ENCODE data around the gene MMP21.

Gene MMP21

DNA sequence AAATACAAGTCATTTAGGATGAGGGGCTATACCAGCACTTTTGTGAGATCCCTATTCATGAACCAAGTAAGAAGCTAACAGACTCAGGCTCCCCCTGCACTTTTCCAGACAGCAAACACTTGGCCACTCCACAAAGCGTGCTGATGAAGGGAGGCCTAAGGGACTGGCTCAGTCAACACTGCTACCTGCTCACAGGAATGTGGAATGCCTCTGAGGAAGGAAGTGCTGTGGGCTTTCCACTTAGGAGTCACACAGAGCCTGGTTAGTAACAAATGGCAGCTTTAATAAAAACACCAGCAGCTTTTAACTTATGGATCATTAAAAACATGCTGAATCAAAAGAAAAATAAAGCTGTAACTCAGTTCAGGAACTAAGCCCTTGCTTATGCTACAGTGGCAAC is 32.4 kb upstream of the MMP21 start:
- no peak overlapping the region for H3K27ac ChIP-seq
- H3K36me3 ChIP-seq = peaks cover 22% of the 10 kb centered on the region
- no peaks in the 10 kb centered on the region for H3K9me3 ChIP-seq
- H3K27me3 ChIP-seq = no peaks in the 10 kb centered on the region
- H3K4me1 ChIP-seq (ENCODE audit: control insufficient read depth in 1 of 2, insufficient read depth in 1 of 2, low read depth in 1 of 2, low read length in 1 of 2) = no peaks in the 10 kb centered on the region
- H3K4me3 ChIP-seq (ENCODE audit: low read depth in 1 of 2, low read length in 1 of 2) = no peak overlapping the region
- TF ChIP-seq, protein P1, sequence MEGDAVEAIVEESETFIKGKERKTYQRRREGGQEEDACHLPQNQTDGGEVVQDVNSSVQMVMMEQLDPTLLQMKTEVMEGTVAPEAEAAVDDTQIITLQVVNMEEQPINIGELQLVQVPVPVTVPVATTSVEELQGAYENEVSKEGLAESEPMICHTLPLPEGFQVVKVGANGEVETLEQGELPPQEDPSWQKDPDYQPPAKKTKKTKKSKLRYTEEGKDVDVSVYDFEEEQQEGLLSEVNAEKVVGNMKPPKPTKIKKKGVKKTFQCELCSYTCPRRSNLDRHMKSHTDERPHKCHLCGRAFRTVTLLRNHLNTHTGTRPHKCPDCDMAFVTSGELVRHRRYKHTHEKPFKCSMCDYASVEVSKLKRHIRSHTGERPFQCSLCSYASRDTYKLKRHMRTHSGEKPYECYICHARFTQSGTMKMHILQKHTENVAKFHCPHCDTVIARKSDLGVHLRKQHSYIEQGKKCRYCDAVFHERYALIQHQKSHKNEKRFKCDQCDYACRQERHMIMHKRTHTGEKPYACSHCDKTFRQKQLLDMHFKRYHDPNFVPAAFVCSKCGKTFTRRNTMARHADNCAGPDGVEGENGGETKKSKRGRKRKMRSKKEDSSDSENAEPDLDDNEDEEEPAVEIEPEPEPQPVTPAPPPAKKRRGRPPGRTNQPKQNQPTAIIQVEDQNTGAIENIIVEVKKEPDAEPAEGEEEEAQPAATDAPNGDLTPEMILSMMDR (IDR thresholded peaks at IDR 0.05) = no peak

DNA sequence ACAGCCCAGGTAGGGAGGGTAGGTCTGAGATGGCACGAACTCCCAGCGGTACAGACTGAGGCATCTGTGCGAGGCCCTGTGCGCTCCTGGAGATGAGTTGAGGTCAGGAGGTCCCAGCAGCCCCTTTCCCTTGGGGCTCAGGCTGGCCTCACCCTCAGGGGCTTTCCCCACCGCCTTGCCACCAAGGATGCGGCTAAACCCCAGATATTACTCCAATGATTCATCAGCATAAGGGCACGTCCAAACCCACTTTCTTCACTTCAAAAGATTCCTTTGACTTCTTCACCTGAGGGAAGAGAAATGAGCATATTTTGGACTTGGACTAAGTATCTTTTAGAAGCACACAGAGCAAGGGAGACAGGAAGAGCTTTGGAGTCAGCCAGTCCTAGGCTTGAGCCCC is 27.1 kb upstream of the MMP21 start:
- Histone ChIP-seq H3K4me3 (ENCODE audit: low read depth in 1 of 2, low read length in 1 of 2) (no peak overlapping the region), H3K27me3 (no peaks in the 10 kb centered on the region), H3K27ac (no peak overlapping the region), H3K9me3 (no peaks in the 10 kb centered on the region), H3K4me1 (ENCODE audit: control insufficient read depth in 1 of 2, insufficient read depth in 1 of 2, low read depth in 1 of 2, low read length in 1 of 2) (no peaks in the 10 kb centered on the region), H3K36me3 (peaks cover 18% of the 10 kb centered on the region)
- TF ChIP-seq, protein P1 (IDR thresholded peaks at IDR 0.05) = no peak

DNA sequence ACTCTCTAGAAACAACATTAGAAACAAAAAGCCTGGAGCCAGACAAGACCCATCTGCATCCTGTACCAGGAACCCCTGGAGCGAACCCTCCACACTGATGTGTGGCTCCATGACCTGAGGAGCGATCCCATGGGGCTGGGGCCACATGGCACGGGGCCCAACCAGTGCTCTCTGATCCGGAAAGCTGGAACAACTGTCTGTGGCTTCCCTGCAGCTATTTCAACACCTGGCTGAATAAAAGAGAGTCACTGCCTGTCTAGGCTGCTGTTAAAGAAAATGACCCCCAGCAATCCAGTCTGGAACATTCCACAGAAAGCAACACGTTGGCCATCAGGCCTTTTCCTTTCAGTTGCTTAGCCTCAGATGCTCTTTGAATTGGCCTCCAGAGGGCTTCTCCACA is 26.5 kb upstream of the MMP21 start:
- TF ChIP-seq, protein P1 (IDR thresholded peaks at IDR 0.05) = no peak
- no peaks in the 10 kb centered on the region for H3K27me3 ChIP-seq
- no peaks in the 10 kb centered on the region for H3K4me1 ChIP-seq (ENCODE audit: control insufficient read depth in 1 of 2, insufficient read depth in 1 of 2, low read depth in 1 of 2, low read length in 1 of 2)
- H3K9me3 ChIP-seq = no peaks in the 10 kb centered on the region
- peaks cover 18% of the 10 kb centered on the region for H3K36me3 ChIP-seq
- no peak overlapping the region for H3K4me3 ChIP-seq (ENCODE audit: low read depth in 1 of 2, low read length in 1 of 2)
- no peak overlapping the region for H3K27ac ChIP-seq

DNA sequence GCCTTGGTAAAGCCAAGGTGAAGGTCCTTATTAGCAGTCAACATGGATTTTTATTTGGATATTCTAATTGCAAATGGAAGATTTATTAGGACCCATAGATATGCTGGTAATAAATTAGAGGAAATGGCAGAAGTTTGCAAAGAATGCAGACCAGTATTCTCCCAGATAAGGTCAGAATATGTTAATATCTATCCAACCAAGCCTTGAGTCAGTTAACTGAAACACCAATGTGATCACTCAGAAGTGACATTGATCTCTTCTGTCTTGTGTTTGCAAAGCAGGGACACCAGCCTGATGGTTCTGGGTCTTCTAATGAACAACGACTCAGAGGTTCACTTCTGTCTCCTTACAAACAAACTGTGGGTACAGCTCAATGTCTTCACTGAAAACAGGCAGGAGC is 26.0 kb upstream of the MMP21 start:
- Histone ChIP-seq H3K36me3 (peaks cover 15% of the 10 kb centered on the region), H3K9me3 (no peaks in the 10 kb centered on the region)

DNA sequence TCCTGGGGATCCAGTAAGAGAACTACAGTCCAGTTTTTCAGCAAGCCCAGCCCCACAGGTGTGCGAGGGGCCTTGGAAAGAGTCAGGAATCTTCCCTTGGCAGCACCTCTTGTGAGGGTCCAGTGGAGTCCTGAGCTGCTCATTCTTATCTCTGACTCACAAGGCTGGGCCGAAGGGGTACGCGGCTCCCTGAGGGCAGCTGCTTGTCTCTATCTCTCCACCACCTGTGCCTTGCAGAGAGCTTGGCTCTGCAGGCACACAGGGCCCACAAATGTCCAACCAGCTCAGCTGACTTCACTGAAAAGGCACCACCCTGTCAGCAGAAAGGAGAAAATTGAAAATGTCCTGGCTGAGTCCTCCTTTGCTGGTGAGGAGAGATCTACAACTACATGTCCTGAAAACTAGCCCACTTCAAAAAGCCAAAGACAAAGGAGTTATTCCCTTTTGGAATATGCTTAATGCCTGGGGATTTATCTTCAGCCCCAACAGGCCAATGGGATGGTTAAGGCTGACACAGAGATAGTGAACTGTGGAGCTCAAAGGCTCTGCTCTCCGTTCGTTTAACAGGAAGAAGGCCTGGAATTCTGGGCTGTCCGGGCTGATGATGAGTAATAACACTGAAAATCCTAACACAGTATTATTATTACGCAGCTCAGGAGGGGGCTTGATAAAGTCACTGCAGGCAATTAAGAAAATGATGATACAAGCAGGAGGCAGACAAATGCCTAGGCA is 24.0 kb upstream of the MMP21 start:
- H3K4me1 ChIP-seq (ENCODE audit: control insufficient read depth in 1 of 2, insufficient read depth in 1 of 2, low read depth in 1 of 2, low read length in 1 of 2) = no peaks in the 10 kb centered on the region
- H3K9me3 ChIP-seq = no peaks in the 10 kb centered on the region
- H3K4me3 ChIP-seq (ENCODE audit: low read depth in 1 of 2, low read length in 1 of 2) = no peak overlapping the region
- peaks cover 20% of the 10 kb centered on the region for H3K36me3 ChIP-seq
- TF ChIP-seq, protein P1 (IDR thresholded peaks at IDR 0.05) = no peak
- no peaks in the 10 kb centered on the region for H3K27me3 ChIP-seq
- H3K27ac ChIP-seq = no peak overlapping the region

More for the DNA sequence above, 26.0 kb upstream of the MMP21 start:
- Histone ChIP-seq H3K4me1 (ENCODE audit: control insufficient read depth in 1 of 2, insufficient read depth in 1 of 2, low read depth in 1 of 2, low read length in 1 of 2) (no peaks in the 10 kb centered on the region), H3K27me3 (no peaks in the 10 kb centered on the region), H3K4me3 (ENCODE audit: low read depth in 1 of 2, low read length in 1 of 2) (no peak overlapping the region), H3K27ac (no peak overlapping the region)
- TF ChIP-seq, protein P1 (IDR thresholded peaks at IDR 0.05) = no peak
